Endodermal cell (in vitro differentiated cells): ENCODE results near the gene ARFIP1. TPM values are rescaled to one million over a fixed set of nuclear protein-coding genes. Genes with fewer than 3 reads are reported as not detected.

Source experiments
- DNase-seq: peaks from one replicate; pipeline ENCODE4 v3.0.0-alpha.2; 2017
- H3K27ac ChIP-seq: 2 replicates; pipeline ENCODE4 v1.5.1; 2013; ENCODE audit warnings: mild to moderate bottlenecking, low read depth, low read length, moderate library complexity
- H3K27me3 ChIP-seq: 2 replicates; pipeline ENCODE4 v1.6.1; 2013; ENCODE audit warnings: mild to moderate bottlenecking, low read length, moderate library complexity; ENCODE audit not compliant: insufficient read depth, control insufficient read depth, poor library complexity, severe bottlenecking
- H3K36me3 ChIP-seq: 2 replicates; pipeline ENCODE4 v1.7.0; 2013; ENCODE audit warnings: mild to moderate bottlenecking, low read length, moderate library complexity; ENCODE audit not compliant: control insufficient read depth, insufficient read depth
- H3K4me1 ChIP-seq: one replicate; pipeline ENCODE4 v1.7.0; 2013; ENCODE audit warnings: low read length; ENCODE audit not compliant: control insufficient read depth, insufficient read depth
- H3K4me3 ChIP-seq: 2 replicates; pipeline ENCODE4 v1.5.1; 2013; ENCODE audit warnings: mild to moderate bottlenecking, low read length, moderate library complexity
- H3K9ac ChIP-seq: 2 replicates; pipeline ENCODE4 v1.6.1; 2013; ENCODE audit warnings: mild to moderate bottlenecking, low read length, moderate library complexity; ENCODE audit not compliant: poor library complexity, severe bottlenecking; ENCODE audit errors: extremely low read depth
- H3K9me3 ChIP-seq: 2 replicates; pipeline ENCODE4 v1.6.1; 2013; ENCODE audit warnings: mild to moderate bottlenecking, low read length, moderate library complexity; ENCODE audit not compliant: control insufficient read depth
- H3K27ac Mint-ChIP-seq: 2 replicates; pipeline ENCODE4 v1.8.0; 2020; ENCODE audit warnings: mixed read lengths
- H3K27me3 Mint-ChIP-seq: 2 replicates; pipeline ENCODE4 v1.8.0; 2021; ENCODE audit warnings: mild to moderate bottlenecking, mixed read lengths; ENCODE audit not compliant: insufficient read depth
- H3K36me3 Mint-ChIP-seq: 2 replicates; pipeline ENCODE4 v1.8.0; 2020; ENCODE audit warnings: low read depth, mixed read lengths
- H3K4me1 Mint-ChIP-seq: 2 replicates; pipeline ENCODE4 v1.8.0; 2020; ENCODE audit warnings: mixed read lengths
- H3K4me3 Mint-ChIP-seq: 2 replicates; pipeline ENCODE4 v1.8.0; 2020; ENCODE audit warnings: mild to moderate bottlenecking, moderate library complexity, mixed read lengths
- H3K9me3 Mint-ChIP-seq: 2 replicates; pipeline ENCODE4 v1.8.0; 2020; ENCODE audit warnings: mild to moderate bottlenecking, mixed read lengths
- CTCF ChIP-seq: fragments of 200-600 bp; sonication (generic); conservative IDR thresholded peaks from 2 replicates; pipeline ENCODE4 v1.5.0; 2021; ENCODE audit warnings: antibody characterized with exemption, mild to moderate bottlenecking
- WGBS, 2 experiments: methylation state at CpG; one replicate each; pipeline versions ENCODE4 v1.1.5 to v1.1.7; 2013; ENCODE audit warnings: missing lambda C conversion rate in 2 of 2, mixed read lengths in 1 of 2; ENCODE audit not compliant: insufficient coverage in 1 of 2, insufficient read length in 1 of 2; 5-methylcytosine and 5-hydroxymethylcytosine counted together
- total RNA-seq, 2 donors: library from RNA; stranded (reverse); fragmentation: NEBNext Ultra II Directional in 1 of 2; extraction: Animal tissue kit (Norgen Biotek cat#: 25700) in 1 of 2; gene quantifications; 2 replicates in 1 of 2; 3 replicates in 1 of 2; pipeline ENCODE4 v1.2.1, GENCODE V29; 2021

The ARFIP1 gene
- total RNA-seq, 2 donors from 2014 or later = 34.3 to 39.4 TPM

- peaks cover 10% of the 10 kb centered on the region for H3K4me1 Mint-ChIP-seq
- no peak for TF ChIP-seq CTCF
- no peak overlapping the region for H3K27ac Mint-ChIP-seq
Measured at GRCh38 chr4:152785639-152786615, 6.2 kb downstream of the ARFIP1 start.

GRCh38 chr4:152786627-152787026, 6.9 kb downstream of the ARFIP1 start:
- peaks cover 8% of the 10 kb centered on the region for H3K4me1 Mint-ChIP-seq
- H3K27ac Mint-ChIP-seq = no peak overlapping the region
- peaks cover 10% of the 10 kb centered on the region for H3K36me3 ChIP-seq
- no peak for TF ChIP-seq CTCF
- no peaks in the 10 kb centered on the region for H3K27me3 Mint-ChIP-seq
- no peaks in the 10 kb centered on the region for H3K27me3 ChIP-seq
- H3K9ac ChIP-seq = no peak overlapping the region
- H3K4me3 ChIP-seq = no peak overlapping the region
- H3K27ac ChIP-seq = no peak overlapping the region
- no peaks in the 10 kb centered on the region for H3K9me3 ChIP-seq
- no peak overlapping the region for H3K4me3 Mint-ChIP-seq
- H3K4me1 ChIP-seq = no peaks in the 10 kb centered on the region
- H3K36me3 Mint-ChIP-seq = peaks cover 5% of the 10 kb centered on the region
- 100% methylated on average over 1 of the region's 1 CpG; no CpG with 5 or more reads in 1 of the 2 experiments for WGBS, 2 experiments
- DNase-seq = no peak
- no peaks in the 10 kb centered on the region for H3K9me3 Mint-ChIP-seq

More at GRCh38 chr4:152785639-152786615, 6.2 kb downstream of the ARFIP1 start:
- H3K27me3 Mint-ChIP-seq = no peaks in the 10 kb centered on the region
- DNase-seq = no peak
- Histone ChIP-seq H3K4me3 (no peak overlapping the region), H3K27ac (no peak overlapping the region), H3K9ac (no peak overlapping the region), H3K36me3 (peaks cover 10% of the 10 kb centered on the region), H3K27me3 (no peaks in the 10 kb centered on the region), H3K9me3 (no peaks in the 10 kb centered on the region), H3K4me1 (no peaks in the 10 kb centered on the region)
- WGBS, 2 experiments = 83 to 98% methylated on average over 1 to 3 of the region's 3 CpGs
- no peaks in the 10 kb centered on the region for H3K9me3 Mint-ChIP-seq
- H3K4me3 Mint-ChIP-seq = no peak overlapping the region
- H3K36me3 Mint-ChIP-seq = peaks cover 5% of the 10 kb centered on the region

- Mint-ChIP-seq H3K36me3 (no peaks in the 10 kb centered on the region), H3K4me3 (no peak overlapping the region), H3K4me1 (peaks cover 5% of the 10 kb centered on the region), H3K27ac (no peak overlapping the region), H3K9me3 (no peaks in the 10 kb centered on the region), H3K27me3 (no peaks in the 10 kb centered on the region)
- Histone ChIP-seq H3K9ac (no peak overlapping the region), H3K36me3 (no peaks in the 10 kb centered on the region), H3K4me3 (no peak overlapping the region), H3K9me3 (no peaks in the 10 kb centered on the region), H3K27me3 (no peaks in the 10 kb centered on the region), H3K27ac (no peak overlapping the region), H3K4me1 (no peaks in the 10 kb centered on the region)
- no peak for TF ChIP-seq CTCF
- no peak for DNase-seq
- WGBS, 2 experiments = 92 to 100% methylated on average over 2 to 3 of the region's 3 CpGs
Measured at GRCh38 chr4:152795891-152796290, 16.1 kb downstream of the ARFIP1 start.
